Natural killer cell (primary cell): ENCODE results near the gene ZNF3. TPM values are rescaled to one million over a fixed set of nuclear protein-coding genes. Genes with fewer than 3 reads are reported as not detected.

Experiments
- ATAC-seq, 3 donors: fragments of 150-1000 bp in 2 of 3; fragments of 200-7000 bp in 1 of 3; cut with Tn5 transposase; 1 replicate in 1 of 3; 2 replicates in 2 of 3; pipeline ENCODE4 v1.10.0; 2021; ENCODE audit warnings: mild to moderate bottlenecking in 2 of 3, moderate library complexity in 2 of 3
- DNase-seq, 2 donors: peaks; one replicate each; pipeline versions ENCODE4 v3.0.0 to v3.0.0-alpha.2; 2013 to 2021; ENCODE audit warnings: mixed read lengths in 1 of 2
- H3K27ac ChIP-seq: one replicate; pipeline ENCODE4 v1.5.1; 2013; ENCODE audit warnings: mild to moderate bottlenecking, low read length
- H3K27me3 ChIP-seq: one replicate; pipeline ENCODE4 v1.6.1; 2013; ENCODE audit warnings: low read length; ENCODE audit not compliant: control insufficient read depth, insufficient read depth
- H3K36me3 ChIP-seq: one replicate; pipeline ENCODE4 v1.6.1; 2013; ENCODE audit warnings: low read length; ENCODE audit not compliant: control insufficient read depth, insufficient read depth
- H3K4me1 ChIP-seq: one replicate; pipeline ENCODE4 v1.6.1; 2013; ENCODE audit warnings: low read length; ENCODE audit not compliant: control insufficient read depth, insufficient read depth
- H3K4me3 ChIP-seq: one replicate; pipeline ENCODE4 v1.5.1; 2013; ENCODE audit warnings: low read length
- H3K9me3 ChIP-seq: one replicate; pipeline ENCODE4 v1.6.1; 2013; ENCODE audit warnings: low read length; ENCODE audit not compliant: control insufficient read depth, insufficient read depth
- H3K27ac Mint-ChIP-seq, 2 donors: one replicate each; pipeline ENCODE4 v1.8.0; 2022; ENCODE audit warnings: mild to moderate bottlenecking in 2 of 2, mixed read lengths in 2 of 2, moderate library complexity in 1 of 2
- H3K27me3 Mint-ChIP-seq, 2 donors: one replicate each; pipeline ENCODE4 v1.8.0; 2022; ENCODE audit warnings: low read depth in 2 of 2, mixed read lengths in 2 of 2
- H3K36me3 Mint-ChIP-seq: one replicate; pipeline ENCODE4 v1.8.0; 2022; ENCODE audit warnings: mixed read lengths
- H3K4me1 Mint-ChIP-seq, 2 donors: one replicate each; pipeline ENCODE4 v1.8.0; 2022; ENCODE audit warnings: mixed read lengths in 2 of 2
- H3K4me3 Mint-ChIP-seq: one replicate; pipeline ENCODE4 v1.8.0; 2022; ENCODE audit warnings: mild to moderate bottlenecking, moderate library complexity, mixed read lengths
- H3K9me3 Mint-ChIP-seq, 2 donors: one replicate each; pipeline ENCODE4 v1.8.0; 2022; ENCODE audit warnings: mixed read lengths in 2 of 2
- CTCF ChIP-seq: fragments of 200-600 bp; IDR thresholded peaks from one replicate; pipeline ENCODE4 v1.8.0; 2022; ENCODE audit warnings: antibody characterized with exemption
- WGBS: methylation state at CpG from one replicate; pipeline ENCODE4 v1.1.7; 2013; ENCODE audit warnings: missing lambda C conversion rate; ENCODE audit not compliant: insufficient coverage; 5-methylcytosine and 5-hydroxymethylcytosine counted together
- intact Hi-C: fragments of 100-400 bp; cut with micrococcal nuclease; formaldehyde crosslinking; loops from one replicate; pipeline ENCODE4 v1.14.2; 2022
- total RNA-seq, 4 donors: library from RNA; stranded (reverse); fragments of 120-200 nt in 1 of 4; gene quantifications; one replicate each; pipeline versions ENCODE4 v1.2.3 to v1.2.4, GENCODE V29; 2013 to 2022

Gene ZNF3
- total RNA-seq, 3 donors from 2014 or later (not counting 1 experiment from before 2014, with no cell fraction given), result 37.8 to 51.6 (median 49.0) TPM

DNA sequence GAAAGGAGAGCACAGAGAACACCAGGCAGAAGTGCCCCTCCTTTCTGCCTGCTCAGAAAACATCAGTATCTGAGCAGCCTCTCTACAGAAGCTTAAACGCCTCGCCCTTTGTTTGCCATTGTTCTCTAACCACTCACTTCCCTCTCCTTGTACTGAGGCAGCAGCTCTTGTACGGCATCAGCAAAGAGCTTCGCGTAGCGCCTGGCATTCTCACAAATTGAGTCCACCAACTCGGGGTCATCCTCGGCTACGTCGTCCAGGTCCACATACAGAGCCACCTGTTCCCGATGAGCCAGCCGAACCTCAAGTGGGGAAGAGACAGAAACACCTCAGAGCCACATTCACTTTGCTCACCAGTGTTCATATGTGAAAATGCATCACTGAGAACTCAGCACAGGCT, 17.9 kb upstream of the ZNF3 start:
- H3K27me3 Mint-ChIP-seq, result no peaks in the 10 kb centered on the region
- peaks cover 19% of the 10 kb centered on the region for H3K36me3 Mint-ChIP-seq
- Histone ChIP-seq H3K4me3 (no peak overlapping the region), H3K36me3 (peaks cover 49% of the 10 kb centered on the region), H3K9me3 (no peaks in the 10 kb centered on the region), H3K27ac (no peak overlapping the region), H3K27me3 (no peaks in the 10 kb centered on the region), H3K4me1 (peaks cover 28% of the 10 kb centered on the region)
- H3K4me1 Mint-ChIP-seq, result peaks cover 36 to 49% of the 10 kb centered on the region in 2 donors
- ATAC-seq, result no peak
- no peak for DNase-seq
- H3K4me3 Mint-ChIP-seq, result peak overlapping the region; percentile 95
- intact Hi-C loops, result no loop called here
- TF ChIP-seq CTCF, result no peak
- peak overlapping the region; percentile 96 to 98 for H3K27ac Mint-ChIP-seq
- H3K9me3 Mint-ChIP-seq, result no peaks in the 10 kb centered on the region
- WGBS, result 84% methylated on average over 12 of the region's 12 CpGs

DNA sequence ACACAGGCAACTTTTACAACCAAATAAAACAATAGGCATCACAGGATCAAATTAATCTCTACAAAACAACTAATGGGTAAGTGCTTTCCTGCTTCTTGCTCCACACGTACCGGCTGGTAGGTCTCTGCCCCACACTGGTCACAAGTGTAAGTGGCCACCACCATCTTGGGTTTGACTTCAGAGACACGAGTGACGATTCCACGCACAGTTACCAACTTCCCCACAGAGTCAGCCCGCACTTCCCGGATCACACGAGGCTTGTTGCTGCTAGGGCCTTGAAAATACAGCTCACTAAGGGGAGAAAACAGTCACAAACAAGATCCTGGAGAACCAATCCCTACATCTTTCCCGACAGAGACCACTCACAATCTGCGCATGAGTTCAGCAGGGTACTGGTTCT, 17.4 kb upstream of the ZNF3 start:
- H3K27me3 Mint-ChIP-seq, result no peaks in the 10 kb centered on the region
- no peaks in the 10 kb centered on the region for H3K9me3 ChIP-seq
- H3K9me3 Mint-ChIP-seq, result no peaks in the 10 kb centered on the region
- no peaks in the 10 kb centered on the region for H3K27me3 ChIP-seq
- H3K27ac ChIP-seq, result no peak overlapping the region
- no peak for TF ChIP-seq CTCF
- WGBS, result 95% methylated on average over 10 of the region's 10 CpGs
- ATAC-seq, result no peak
- intact Hi-C loops, result no loop called here
- peak overlapping the region; percentile 78 for H3K4me3 Mint-ChIP-seq
- peak overlapping the region; percentile 96 to 98 for H3K27ac Mint-ChIP-seq
- peaks cover 19% of the 10 kb centered on the region for H3K36me3 Mint-ChIP-seq
- H3K4me3 ChIP-seq, result no peak overlapping the region
- H3K36me3 ChIP-seq, result peaks cover 54% of the 10 kb centered on the region
- H3K4me1 ChIP-seq, result peaks cover 28% of the 10 kb centered on the region
- DNase-seq, result no peak
- peaks cover 36 to 47% of the 10 kb centered on the region in 2 donors for H3K4me1 Mint-ChIP-seq

- Histone ChIP-seq H3K9me3 (no peaks in the 10 kb centered on the region), H3K4me1 (peaks cover 14% of the 10 kb centered on the region), H3K27me3 (no peaks in the 10 kb centered on the region), H3K27ac (no peak overlapping the region), H3K36me3 (peaks cover 84% of the 10 kb centered on the region), H3K4me3 (no peak overlapping the region)
- peaks cover 27% of the 10 kb centered on the region for H3K36me3 Mint-ChIP-seq
- WGBS, result 98% methylated on average over 17 of the region's 17 CpGs
- intact Hi-C loops, result no loop called here
- peak overlapping the region; percentile 32 for H3K4me3 Mint-ChIP-seq
- no peak for TF ChIP-seq CTCF
- H3K27me3 Mint-ChIP-seq, result no peaks in the 10 kb centered on the region
- H3K27ac Mint-ChIP-seq, result peak overlapping the region; percentile 31 to 36
- H3K4me1 Mint-ChIP-seq, result peaks cover 29 to 36% of the 10 kb centered on the region in 2 donors
- no peak for DNase-seq
- no peaks in the 10 kb centered on the region for H3K9me3 Mint-ChIP-seq
- no peak for ATAC-seq
Measured at GRCh38 chr7:100095704-100096103, 14.2 kb upstream of the ZNF3 start.

DNA sequence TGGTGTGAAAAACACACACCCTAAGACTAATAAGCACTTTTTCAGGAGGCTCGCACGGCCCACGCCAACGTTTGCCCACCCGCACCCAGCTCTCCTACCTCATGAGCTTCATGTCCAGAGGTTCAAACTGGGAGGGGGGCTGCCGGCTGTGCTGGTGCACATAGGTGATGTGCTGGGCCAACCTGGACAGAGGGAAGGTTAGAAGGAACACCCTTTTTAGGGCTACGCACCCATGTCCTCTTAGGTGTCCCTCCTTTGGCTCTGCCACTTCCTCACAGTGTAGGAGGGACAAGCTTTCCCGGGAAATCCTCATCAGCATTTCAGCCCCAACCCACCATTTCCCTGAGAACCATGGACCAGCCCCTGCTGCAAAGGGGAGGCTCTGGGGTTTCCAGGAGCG, 13.8 kb upstream of the ZNF3 start:
- H3K36me3 Mint-ChIP-seq, result peaks cover 27% of the 10 kb centered on the region
- Histone ChIP-seq H3K27me3 (no peaks in the 10 kb centered on the region), H3K4me1 (peaks cover 14% of the 10 kb centered on the region), H3K4me3 (no peak overlapping the region), H3K36me3 (peaks cover 84% of the 10 kb centered on the region), H3K27ac (no peak overlapping the region), H3K9me3 (no peaks in the 10 kb centered on the region)
- no peaks in the 10 kb centered on the region for H3K27me3 Mint-ChIP-seq
- TF ChIP-seq CTCF, result no peak
- intact Hi-C loops, result no loop called here
- H3K4me3 Mint-ChIP-seq, result no peak overlapping the region
- DNase-seq (no peak), ATAC-seq (no peak)
- 90% methylated on average over 9 of the region's 9 CpGs for WGBS
- H3K4me1 Mint-ChIP-seq, result peaks cover 29 to 40% of the 10 kb centered on the region in 2 donors
- H3K9me3 Mint-ChIP-seq, result no peaks in the 10 kb centered on the region
- peak overlapping the region; percentile 31 to 36 for H3K27ac Mint-ChIP-seq
